HG02970 (cell line): ENCODE measurements around the gene PPP2R5E.
A peak's percentile ranks its signal among the peaks of the same experiment; 100 is the strongest.
"Not testable (repeated sequence)": the region's sequence is repeated elsewhere in the genome, so short reads cannot be mapped to it uniquely, and the experiment has no call there.

Source experiments
- ATAC-seq: cut with Tn5 transposase; IDR thresholded peaks from one replicate; pipeline ENCODE4 v1.9.1; 2021; ENCODE audit warnings: mild to moderate bottlenecking, moderate library complexity, moderate number of reproducible peaks; ENCODE audit not compliant: unreplicated experiment, low FRiP score

PPP2R5E gene

GRCh38 chr14:63523735-63524426 lies 19.3 kb downstream of the PPP2R5E start:
- ATAC-seq: no peak

DNA sequence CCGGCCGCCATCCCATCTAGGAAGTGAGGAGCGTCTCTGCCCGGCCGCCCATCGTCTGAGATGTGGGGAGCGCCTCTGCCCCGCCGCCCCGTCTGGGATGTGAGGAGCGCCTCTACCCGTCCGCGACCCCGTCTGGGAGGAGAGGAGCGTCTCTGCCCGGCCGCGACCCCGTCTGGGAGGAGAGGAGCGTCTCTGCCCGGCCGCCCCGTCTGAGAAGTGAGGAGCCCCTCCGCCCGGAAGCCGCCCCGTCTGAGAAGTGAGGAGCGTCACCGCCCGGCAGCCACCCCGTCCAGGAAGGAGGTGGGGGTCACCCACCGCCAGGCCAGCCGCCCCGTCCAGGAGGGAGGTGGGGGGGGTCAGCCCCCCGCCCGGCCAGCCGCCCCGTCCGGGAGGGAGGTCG lies 20.7 kb downstream of the PPP2R5E start:
- not testable (repeated sequence) for ATAC-seq

- no peak for ATAC-seq
These were observed 25.8 kb downstream of the PPP2R5E start for GRCh38 chr14:63517354-63517753.

DNA sequence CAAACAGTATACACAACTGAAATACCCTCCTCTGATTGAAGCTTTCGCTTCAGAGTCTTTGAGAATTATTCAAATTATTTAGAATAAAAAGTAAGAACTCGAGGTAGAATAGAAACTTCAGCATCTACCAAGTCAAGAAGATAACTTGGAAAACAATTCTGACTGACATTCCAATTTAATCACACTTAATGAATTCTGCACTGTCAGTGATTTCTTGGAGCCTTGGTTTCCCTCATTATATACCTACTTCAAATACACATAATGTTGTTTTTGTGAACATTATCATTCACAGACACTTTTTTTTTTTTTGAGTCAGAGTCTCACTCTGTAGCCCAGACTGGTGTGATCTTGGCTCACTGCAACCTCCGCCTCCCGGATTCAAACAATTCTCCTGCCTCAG lies 27.9 kb downstream of the PPP2R5E start:
- no peak for ATAC-seq

DNA sequence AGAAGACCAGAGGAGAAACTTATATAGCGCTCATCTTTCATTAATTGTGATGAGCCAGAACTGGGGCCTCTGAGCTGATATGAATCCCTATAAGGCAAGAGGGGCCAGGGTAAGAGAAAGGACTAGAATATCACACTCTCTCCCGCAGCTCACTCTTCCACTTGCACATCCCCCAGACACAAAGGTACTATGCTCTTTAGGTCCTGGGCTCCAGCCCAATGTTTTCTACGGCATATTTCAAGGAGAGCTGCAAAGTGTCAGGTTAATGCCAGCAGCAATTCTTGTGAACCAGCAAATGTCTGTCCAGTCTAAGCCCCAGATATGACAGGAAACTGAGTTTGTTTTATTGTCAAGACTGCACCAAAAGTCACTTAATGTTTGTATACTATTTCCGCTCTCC lies 29.4 kb downstream of the PPP2R5E start:
- ATAC-seq: no peak

GRCh38 chr14:63512861-63513260 lies 30.3 kb downstream of the PPP2R5E start:
- ATAC-seq: no peak

GRCh38 chr14:63510538-63510937 lies 32.6 kb downstream of the PPP2R5E start:
- ATAC-seq: no peak

DNA sequence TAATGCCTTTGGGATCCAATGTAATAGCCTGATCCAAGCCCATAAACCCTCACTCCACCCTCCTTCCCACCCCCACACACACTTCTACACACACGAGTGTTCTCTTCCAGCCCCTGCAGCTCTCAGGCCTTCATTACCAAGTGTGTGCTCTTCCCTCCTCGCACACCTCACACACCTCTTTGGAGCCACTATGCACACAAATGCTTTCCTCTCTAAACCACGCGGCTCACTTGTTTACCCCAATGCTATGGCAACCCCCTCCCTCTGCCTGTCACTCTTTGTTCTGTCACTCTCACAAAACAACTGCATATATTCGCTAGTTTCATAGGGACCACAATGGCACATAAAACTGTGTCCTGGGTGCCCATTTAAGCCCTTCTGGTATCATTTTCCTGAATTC lies 35.1 kb downstream of the PPP2R5E start:
- ATAC-seq: no peak

- no peak for ATAC-seq
These were observed 38.5 kb downstream of the PPP2R5E start for GRCh38 chr14:63504648-63505047.

GRCh38 chr14:63501429-63501828 lies 41.7 kb downstream of the PPP2R5E start:
- no peak for ATAC-seq

- ATAC-seq: no peak
These were observed 43.4 kb downstream of the PPP2R5E start for GRCh38 chr14:63499701-63500250.

DNA sequence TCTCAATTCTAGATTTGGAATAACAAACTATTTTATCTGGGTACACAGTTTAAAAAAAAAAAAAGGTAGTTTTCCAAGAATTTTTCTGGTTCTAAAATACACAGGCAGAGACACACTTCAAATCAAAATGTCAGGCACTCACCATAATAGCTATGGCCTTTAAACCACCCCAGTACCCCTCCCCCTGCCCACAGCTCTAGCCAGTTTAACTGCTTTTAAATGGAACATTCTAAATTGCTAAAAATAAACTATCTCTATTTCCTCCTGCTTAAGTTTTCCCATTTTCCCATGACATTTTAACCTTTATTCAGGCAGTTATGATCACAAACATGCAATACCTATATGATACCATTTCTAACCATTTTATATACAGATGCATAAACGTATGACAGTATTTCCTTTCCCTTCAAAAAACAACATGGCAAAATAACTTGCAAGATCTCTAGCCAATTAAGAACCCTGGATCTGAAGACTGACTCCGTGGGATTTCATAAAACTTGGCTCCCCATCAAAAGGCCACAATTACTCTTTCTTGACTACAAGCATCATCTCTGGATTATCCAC lies 46.3 kb downstream of the PPP2R5E start:
- no peak for ATAC-seq

DNA sequence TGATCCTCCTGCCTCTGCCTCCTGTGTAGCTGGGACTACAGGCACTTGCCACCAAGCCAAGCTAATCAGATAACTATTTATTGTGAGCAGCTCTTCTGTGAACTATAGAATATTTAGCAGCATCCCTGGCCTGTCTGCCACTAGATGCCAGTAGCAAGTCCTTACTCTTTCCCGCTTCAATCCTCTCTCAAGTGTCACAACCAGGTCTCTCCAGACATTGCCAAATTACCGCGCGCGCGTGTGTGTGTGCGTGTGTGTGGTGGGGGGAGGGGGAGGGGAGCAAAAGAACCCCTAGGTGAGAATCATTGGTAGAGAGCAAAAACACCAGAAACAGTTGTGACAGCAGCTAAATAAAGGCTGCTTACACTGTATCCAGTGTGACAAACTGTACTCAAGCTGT lies 49.9 kb downstream of the PPP2R5E start:
- ATAC-seq: no peak

DNA sequence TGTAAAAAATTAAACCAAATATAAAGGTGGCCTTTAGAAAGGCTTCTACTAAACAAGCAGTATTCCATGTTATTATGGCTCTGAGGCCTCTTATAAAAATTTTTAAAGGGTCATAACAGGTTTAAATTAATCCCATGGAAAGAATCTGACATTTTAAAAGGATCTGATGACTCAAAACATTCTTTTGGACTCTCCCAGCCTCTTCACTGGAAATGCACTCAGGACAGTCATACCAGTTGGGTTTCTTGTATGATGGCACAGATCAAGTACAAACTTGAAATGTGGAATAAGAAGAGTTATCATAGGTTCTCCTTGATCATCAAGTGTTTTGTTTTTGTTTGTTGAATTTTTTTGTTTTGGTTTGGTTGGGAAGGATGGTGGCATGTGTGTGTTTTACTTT lies 50.8 kb downstream of the PPP2R5E start:
- no peak for ATAC-seq

GRCh38 chr14:63487724-63488123 lies 55.5 kb downstream of the PPP2R5E start:
- ATAC-seq: no peak

DNA sequence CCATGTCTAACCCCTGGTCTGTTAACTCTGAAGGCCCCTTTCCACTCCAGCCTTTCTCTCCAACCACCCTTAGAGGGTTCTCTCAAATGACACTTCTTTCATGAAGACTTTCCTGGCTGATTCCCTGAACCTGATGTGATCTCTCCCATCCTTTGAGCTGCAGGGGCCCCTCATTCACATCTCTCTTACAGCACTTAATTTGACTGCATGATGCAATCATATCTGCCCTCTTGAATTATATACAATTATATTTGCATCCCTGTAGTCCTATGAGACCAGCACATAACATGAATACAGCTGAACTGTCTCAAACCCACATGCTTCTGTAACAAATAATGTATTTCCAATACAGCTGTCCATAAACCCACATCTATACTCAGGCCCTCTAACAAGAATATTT lies 56.4 kb downstream of the PPP2R5E start:
- ATAC-seq: no peak

GRCh38 chr14:63483315-63483714 lies 59.9 kb downstream of the PPP2R5E start:
- ATAC-seq: no peak

DNA sequence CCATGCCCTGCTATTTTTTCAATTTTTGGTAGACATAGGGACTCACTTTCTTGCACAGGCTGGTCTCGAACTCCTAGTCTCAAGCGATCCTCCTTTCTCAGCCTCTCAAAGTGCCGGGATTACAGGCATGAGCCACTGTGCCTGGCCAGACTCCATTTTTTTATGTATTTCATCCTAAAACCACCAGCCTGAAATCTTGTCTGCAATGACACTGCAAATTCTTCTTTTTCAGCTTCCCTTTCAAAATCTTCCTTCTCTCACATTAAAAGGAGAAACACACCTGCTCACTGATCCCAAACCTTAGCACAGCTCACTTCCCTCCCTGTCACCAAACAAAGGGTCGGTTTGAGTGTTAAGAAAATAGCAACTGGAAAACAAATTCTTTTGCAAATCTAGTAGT lies 62.6 kb downstream of the PPP2R5E start:
- ATAC-seq: no peak

GRCh38 chr14:63478437-63478852 lies 64.7 kb downstream of the PPP2R5E start:
- ATAC-seq: peak; percentile 38

DNA sequence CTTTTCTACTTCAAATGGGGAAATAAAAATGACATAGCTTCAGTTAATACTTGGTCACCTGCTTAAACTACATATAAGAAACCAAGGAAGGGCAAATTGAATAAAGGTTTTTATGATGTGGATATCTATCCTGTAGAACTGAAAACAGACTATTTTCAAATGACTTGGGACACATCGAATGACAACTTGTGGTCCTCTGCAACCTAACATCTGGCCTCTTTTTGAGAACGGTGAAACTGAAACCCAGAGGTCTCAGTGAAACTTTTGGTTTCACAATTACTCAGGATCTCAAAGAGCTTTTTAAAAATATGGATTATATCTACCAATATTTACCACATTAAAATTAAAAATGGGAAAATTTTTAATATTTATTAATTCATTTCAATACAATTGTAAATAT lies 65.2 kb downstream of the PPP2R5E start:
- peak; percentile 73 for ATAC-seq

GRCh38 chr14:63477556-63477955 lies 65.6 kb downstream of the PPP2R5E start:
- ATAC-seq: no peak

- no peak for ATAC-seq
These were observed 67.4 kb downstream of the PPP2R5E start for GRCh38 chr14:63475761-63476160.
